Tibial artery (tissue), 4 donors: ENCODE measurements around the gene SFMBT1.
A peak's percentile ranks its signal among the peaks of the same experiment; 100 is the strongest.

ENCODE experiments used
- DNase-seq, 2 donors: peaks; one replicate each; pipeline ENCODE4 v3.0.0-alpha.2; 2019
- H3K27ac ChIP-seq, 2 donors: fragments of 200-600 bp; sonication (generic) in 1 of 2; 1 replicate in 1 of 2; 2 replicates in 1 of 2; pipeline ENCODE4 v1.5.1; 2018 to 2019; ENCODE audit warnings: mild to moderate bottlenecking in 1 of 2
- H3K27me3 ChIP-seq, 2 donors: fragments of 200-600 bp; sonication (generic) in 1 of 2; one replicate each; pipeline versions ENCODE4 v1.5.1 to v1.6.0; 2016 to 2019
- H3K36me3 ChIP-seq, 3 donors: fragments of 200-600 bp; sonication (generic) in 2 of 3; one replicate each; pipeline ENCODE4 v1.5.1; 2016 to 2019; ENCODE audit warnings: mild to moderate bottlenecking in 2 of 3
- H3K4me1 ChIP-seq, 4 donors: fragments of 200-600 bp; sonication (generic) in 2 of 4; 1 replicate in 3 of 4; 2 replicates in 1 of 4; pipeline ENCODE4 v1.5.1; 2016 to 2019
- H3K4me3 ChIP-seq, 2 donors: fragments of 200-600 bp; sonication (generic) in 1 of 2; 1 replicate in 1 of 2; 2 replicates in 1 of 2; pipeline ENCODE4 v1.5.1; 2018 to 2019; ENCODE audit warnings: mild to moderate bottlenecking in 2 of 2
- H3K9me3 ChIP-seq, 3 donors: fragments of 200-600 bp; sonication (generic) in 1 of 3; one replicate each; pipeline ENCODE4 v1.5.1; 2016 to 2019
- intact Hi-C: fragments of 100-400 bp; cut with DNase I; formaldehyde crosslinking; loops from one replicate; pipeline ENCODE4 v1.15.0; 2023; ENCODE audit warnings: low total_unique reads
- TF ChIP-seq, protein P1 (sequence below), 2 experiments: fragments of 200-600 bp in 1 of 2; fragments of 450-650 bp in 1 of 2; IDR thresholded peaks; one replicate each; pipeline ENCODE4 v1.5.1; 2017 to 2019; ENCODE audit warnings: antibody characterized with exemption in 2 of 2, mild to moderate bottlenecking in 1 of 2, moderate library complexity in 1 of 2

The SFMBT1 gene

DNA sequence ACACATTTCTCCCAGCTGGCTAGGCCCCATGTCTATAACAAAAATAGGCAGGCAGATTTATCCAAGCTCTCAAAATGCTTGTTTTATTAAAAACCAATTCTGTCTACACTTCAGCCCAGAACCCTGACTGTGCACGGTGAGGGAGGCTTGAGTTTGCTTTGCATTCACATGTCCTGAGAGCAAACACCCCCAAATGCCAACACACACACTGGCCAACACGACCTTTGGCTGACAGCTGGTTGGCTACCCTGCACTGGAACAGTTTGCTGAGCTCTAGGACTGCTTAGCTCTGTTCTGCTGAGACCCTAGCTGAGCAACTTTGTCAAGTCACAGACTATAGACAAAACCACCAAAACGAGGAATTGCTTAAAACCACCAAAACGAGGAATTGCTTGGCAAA, 152.2 kb downstream of the SFMBT1 start:
- H3K27me3 ChIP-seq, result no peaks in the 10 kb centered on the region
- TF ChIP-seq, protein P1, sequence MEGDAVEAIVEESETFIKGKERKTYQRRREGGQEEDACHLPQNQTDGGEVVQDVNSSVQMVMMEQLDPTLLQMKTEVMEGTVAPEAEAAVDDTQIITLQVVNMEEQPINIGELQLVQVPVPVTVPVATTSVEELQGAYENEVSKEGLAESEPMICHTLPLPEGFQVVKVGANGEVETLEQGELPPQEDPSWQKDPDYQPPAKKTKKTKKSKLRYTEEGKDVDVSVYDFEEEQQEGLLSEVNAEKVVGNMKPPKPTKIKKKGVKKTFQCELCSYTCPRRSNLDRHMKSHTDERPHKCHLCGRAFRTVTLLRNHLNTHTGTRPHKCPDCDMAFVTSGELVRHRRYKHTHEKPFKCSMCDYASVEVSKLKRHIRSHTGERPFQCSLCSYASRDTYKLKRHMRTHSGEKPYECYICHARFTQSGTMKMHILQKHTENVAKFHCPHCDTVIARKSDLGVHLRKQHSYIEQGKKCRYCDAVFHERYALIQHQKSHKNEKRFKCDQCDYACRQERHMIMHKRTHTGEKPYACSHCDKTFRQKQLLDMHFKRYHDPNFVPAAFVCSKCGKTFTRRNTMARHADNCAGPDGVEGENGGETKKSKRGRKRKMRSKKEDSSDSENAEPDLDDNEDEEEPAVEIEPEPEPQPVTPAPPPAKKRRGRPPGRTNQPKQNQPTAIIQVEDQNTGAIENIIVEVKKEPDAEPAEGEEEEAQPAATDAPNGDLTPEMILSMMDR (IDR thresholded peaks at IDR 0.05), result no peak
- peaks cover 0 to 81% (median 73%) of the 10 kb centered on the region in 4 donors for H3K4me1 ChIP-seq
- no peaks in the 10 kb centered on the region for H3K36me3 ChIP-seq
- intact Hi-C loops, result loop anchor here (2.0 kb wide), 1 partner anchor 61 kb away; no protein-coding TSS in a partner anchor
- H3K4me3 ChIP-seq, result no peak overlapping the region
- no peaks in the 10 kb centered on the region for H3K9me3 ChIP-seq
- DNase-seq, result peak in 1 of 2 donors; percentile 77
- H3K27ac ChIP-seq, result peak overlapping the region; percentile 85 to 89

DNA sequence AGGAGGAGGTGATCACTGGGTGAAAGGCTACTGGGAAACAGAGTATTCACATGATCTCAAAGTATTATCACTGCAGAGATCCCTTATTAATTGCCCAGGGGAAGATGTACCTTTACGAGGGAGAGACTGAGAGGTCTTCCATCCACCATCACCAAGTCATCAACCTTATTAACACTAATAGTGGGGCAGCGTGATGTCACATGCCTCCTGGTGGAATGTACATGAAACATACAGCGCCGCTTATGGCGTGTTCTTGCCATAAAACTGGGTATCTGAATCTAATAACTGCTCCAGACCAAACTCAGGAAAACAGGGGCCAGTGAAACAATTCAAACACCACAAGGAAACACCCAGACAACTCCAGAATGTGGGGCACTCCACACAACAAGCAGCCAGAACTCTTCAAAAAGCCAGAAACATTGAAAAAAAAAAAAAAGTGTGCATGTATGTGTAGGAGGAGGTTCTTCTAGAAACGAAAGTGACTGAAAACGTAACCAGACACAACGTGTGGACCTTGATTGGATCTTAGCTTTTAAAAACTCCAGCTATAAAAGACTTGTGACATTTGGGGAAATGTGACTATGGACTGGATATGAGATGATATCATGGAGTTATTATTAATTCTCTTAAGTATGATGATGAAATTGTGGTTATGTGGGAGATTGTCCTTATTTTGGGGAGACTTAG, 153.1 kb downstream of the SFMBT1 start:
- intact Hi-C loops, result loop anchor here (2.0 kb wide), 1 partner anchor 60 kb away; no protein-coding TSS in a partner anchor
- peaks cover 0 to 82% (median 69%) of the 10 kb centered on the region in 4 donors for H3K4me1 ChIP-seq
- H3K4me3 ChIP-seq, result peak overlapping the region; percentile 31 to 34

DNA sequence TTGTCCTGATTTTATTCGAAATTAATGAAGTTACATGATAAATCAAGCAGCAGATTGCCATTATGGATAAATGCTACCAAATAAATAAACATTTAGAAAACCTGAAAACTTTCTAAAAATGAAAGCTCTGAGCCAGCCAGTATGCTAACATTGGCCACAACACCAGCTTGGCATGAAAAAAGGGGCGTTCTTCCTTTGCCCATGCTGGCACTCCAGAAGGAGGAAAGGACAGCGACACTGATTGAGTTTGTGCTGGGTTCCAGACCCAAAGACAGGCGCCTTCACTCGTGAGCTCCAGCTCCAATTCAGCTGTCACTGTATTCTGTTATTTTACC, 153.6 kb downstream of the SFMBT1 start:
- TF ChIP-seq, protein P1 (IDR thresholded peaks at IDR 0.05), result peak in 1 of 2 experiments; percentile 7
- Histone ChIP-seq H3K27ac (peak overlapping the region; percentile 85 to 89), H3K27me3 (no peaks in the 10 kb centered on the region), H3K4me1 (peaks cover 0 to 81% (median 69%) of the 10 kb centered on the region in 4 donors), H3K4me3 (peak overlapping the region; percentile 31 to 34), H3K36me3 (no peaks in the 10 kb centered on the region), H3K9me3 (no peaks in the 10 kb centered on the region)
- DNase-seq, result peak in 1 of 2 donors; percentile 74
- intact Hi-C loops, result loop anchor here (2.0 kb wide), 1 partner anchor 59 kb away; no protein-coding TSS in a partner anchor

More for the DNA sequence above, 153.1 kb downstream of the SFMBT1 start:
- DNase-seq, result no peak
- TF ChIP-seq, protein P1 (IDR thresholded peaks at IDR 0.05), result peak; percentile 3 to 22
- peak overlapping the region; percentile 85 to 89 for H3K27ac ChIP-seq
- H3K27me3 ChIP-seq, result no peaks in the 10 kb centered on the region
- H3K9me3 ChIP-seq, result no peaks in the 10 kb centered on the region
- no peaks in the 10 kb centered on the region for H3K36me3 ChIP-seq

DNA sequence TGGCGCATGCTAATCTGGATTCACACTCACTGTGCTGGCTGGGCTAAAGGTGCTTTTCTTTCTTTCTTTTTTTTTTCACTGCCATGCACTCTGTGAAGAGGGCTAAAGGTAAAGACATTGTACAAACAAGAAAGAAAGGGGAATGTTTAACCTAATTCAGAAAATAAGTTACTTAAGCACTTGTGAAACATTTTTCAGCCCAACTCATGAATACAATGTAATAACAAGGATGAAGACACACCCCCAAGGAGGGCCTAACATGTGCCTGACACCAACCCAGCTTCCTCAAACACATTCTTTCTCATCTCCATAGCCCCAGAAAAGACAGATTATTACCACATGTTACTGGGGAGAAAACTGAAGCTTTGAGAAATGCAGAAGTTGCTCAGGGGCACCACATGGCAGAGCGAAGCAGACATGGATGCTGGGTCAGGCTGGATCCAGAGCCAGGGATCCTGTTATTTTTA, 154.2 kb downstream of the SFMBT1 start:
- intact Hi-C loops, result loop anchor here (2.0 kb wide), 1 partner anchor 59 kb away; no protein-coding TSS in a partner anchor
- Histone ChIP-seq H3K36me3 (no peaks in the 10 kb centered on the region), H3K4me3 (peak overlapping the region; percentile 31 to 34), H3K27ac (peak overlapping the region; percentile 85 to 89), H3K4me1 (peaks cover 0 to 84% (median 71%) of the 10 kb centered on the region in 4 donors), H3K27me3 (no peaks in the 10 kb centered on the region), H3K9me3 (no peaks in the 10 kb centered on the region)
- peak in 1 of 2 donors; percentile 64 for DNase-seq
- TF ChIP-seq, protein P1 (IDR thresholded peaks at IDR 0.05), result no peak

DNA sequence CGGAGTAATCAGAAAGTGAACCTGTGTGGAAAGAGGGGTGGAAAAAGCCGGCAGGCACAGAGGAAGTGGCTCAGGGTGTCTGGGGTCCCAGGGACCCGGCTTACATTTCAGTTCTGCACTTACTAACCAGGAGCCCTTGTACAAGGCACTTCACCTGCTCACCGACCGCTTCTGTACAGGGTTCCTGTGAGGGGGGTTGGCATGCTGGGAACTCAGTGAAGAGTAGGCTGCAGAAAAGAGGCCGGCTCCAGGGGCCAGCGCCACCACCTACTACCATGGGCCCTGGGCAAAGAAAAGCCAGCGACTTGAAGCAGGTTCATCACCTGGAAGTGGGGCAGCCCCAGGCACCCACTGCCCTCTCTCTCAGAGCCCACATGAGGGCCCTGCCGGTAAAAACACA, 154.7 kb downstream of the SFMBT1 start:
- H3K27ac ChIP-seq, result peak overlapping the region; percentile 85 to 89
- DNase-seq, result no peak
- intact Hi-C loops, result no loop called here
- H3K9me3 ChIP-seq, result no peaks in the 10 kb centered on the region
- H3K4me3 ChIP-seq, result no peak overlapping the region
- TF ChIP-seq, protein P1 (IDR thresholded peaks at IDR 0.05), result no peak
- H3K36me3 ChIP-seq, result no peaks in the 10 kb centered on the region
- peaks cover 0 to 84% (median 67%) of the 10 kb centered on the region in 4 donors for H3K4me1 ChIP-seq
- H3K27me3 ChIP-seq, result no peaks in the 10 kb centered on the region
